HG03108 (cell line): ENCODE results near the gene PAGR1.

Source experiments
- ATAC-seq: cut with Tn5 transposase; IDR thresholded peaks from one replicate; pipeline ENCODE4 v1.9.1; 2021; ENCODE audit warnings: moderate library complexity; ENCODE audit not compliant: unreplicated experiment

PAGR1 gene

DNA sequence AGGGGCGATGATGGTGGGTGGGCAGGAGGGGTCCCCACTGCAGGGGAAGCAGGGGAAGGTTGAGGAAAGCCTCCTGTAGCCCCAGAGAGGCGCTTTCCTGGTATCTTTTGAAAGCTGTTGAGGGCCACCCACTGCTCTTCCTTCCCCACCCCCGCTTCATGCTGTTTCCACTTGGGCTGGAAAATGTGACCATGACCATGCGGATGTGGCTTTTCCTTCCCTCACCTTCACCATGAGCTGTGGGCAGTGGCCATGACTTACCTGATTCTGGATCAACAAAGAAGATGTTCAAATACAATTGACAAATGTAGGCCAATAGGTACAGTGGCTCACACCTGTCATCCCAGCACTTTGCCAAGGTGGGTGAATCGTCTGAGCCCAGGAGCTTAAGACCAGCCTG lies 18.1 kb downstream of the PAGR1 start:
- no peak for ATAC-seq

- no peak for ATAC-seq
These were observed 20.0 kb downstream of the PAGR1 start for GRCh38 chr16:29835926-29836325.

- no peak for ATAC-seq
These were observed 20.7 kb downstream of the PAGR1 start for GRCh38 chr16:29836623-29837022.

DNA sequence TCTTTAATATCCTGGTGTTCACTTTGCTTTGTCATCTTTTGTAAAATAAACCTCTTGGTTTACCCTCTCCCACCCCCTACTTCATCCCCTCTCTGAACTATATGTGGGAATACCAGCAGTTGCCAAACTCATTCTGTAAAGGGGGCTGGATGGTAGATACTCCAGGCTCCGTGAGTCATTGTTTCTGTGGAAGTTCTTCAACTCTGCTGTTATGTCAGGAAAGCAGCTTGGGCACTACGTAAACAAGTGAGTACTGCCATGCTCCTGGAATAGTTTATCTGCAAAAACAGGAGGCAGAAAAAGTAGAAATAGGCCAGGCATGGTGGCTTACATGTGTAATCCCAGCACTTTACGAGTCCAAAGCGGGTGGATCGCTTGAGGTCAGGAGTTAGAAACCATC lies 21.9 kb downstream of the PAGR1 start:
- no peak for ATAC-seq

DNA sequence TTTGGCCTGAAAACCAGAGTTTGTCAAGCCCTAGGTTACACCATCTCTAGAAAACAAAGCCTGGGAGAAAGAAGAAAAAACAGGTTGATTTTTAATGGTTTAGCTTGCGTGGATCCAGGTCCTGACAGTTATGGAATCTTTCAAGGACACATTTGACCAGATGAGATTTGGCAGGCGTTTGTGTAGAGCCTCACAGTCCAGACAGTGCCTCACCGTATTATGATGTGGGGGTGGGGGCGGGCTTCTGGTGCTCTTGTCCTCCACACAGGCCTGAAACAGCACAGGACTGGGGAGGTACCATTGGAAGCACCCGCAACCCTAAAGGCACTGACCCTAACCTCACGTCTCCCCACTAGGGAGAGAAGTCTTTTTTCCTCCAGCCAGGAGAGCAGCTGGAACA lies 23.9 kb downstream of the PAGR1 start:
- ATAC-seq: no peak

DNA sequence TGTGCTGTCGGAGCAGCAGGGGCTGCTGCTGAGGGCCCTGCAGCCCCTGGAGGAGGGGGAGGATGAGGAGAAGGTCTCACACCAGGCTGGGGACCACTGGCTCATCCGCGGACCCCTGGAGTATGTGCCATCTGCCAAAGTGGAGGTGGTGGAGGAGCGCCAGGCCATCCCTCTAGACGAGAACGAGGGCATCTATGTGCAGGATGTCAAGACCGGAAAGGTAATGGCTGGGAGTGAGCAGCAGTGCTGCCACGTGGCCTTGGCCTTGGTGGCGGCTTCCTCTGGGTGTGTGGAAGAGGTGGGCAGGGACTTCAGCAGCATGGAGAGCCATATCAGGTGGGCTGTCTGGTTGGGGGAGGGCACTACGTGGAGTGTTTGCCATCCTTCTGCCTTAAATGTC lies 24.3 kb downstream of the PAGR1 start:
- ATAC-seq: no peak

DNA sequence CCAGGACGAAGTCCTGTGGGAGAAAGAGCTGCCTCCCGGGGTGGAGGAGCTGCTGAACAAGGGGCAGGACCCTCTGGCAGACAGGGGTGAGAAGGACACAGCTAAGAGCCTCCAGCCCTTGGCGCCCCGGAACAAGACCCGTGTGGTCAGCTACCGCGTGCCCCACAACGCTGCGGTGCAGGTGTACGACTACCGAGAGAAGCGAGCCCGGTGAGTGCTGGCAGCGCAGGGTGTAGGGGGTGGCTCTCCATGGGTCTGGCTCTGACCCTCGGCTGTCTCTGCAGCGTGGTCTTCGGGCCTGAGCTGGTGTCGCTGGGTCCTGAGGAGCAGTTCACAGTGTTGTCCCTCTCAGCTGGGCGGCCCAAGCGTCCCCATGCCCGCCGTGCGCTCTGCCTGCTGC lies 25.7 kb downstream of the PAGR1 start:
- no peak for ATAC-seq

- ATAC-seq: no peak
These were observed 26.9 kb downstream of the PAGR1 start for GRCh38 chr16:29842732-29843346.

DNA sequence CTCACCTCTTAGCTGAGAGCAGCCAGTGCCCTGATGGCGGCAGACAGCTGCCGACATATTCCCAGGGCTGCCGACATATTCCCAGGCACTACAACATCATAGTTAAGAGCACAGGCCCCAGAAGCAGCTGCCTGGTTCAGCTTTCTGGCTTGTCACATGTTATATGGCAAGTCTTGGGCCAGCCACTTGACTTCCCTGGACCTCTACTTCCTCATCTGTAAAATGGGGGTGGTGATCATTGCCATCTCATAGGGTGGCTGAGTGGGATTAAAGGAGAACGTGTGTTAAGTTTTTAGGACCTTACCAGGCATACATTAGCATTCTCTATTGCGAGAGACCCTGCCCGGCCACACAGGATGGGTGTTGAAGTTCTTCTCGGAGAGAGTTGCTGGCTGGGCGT lies 28.0 kb downstream of the PAGR1 start:
- no peak for ATAC-seq

DNA sequence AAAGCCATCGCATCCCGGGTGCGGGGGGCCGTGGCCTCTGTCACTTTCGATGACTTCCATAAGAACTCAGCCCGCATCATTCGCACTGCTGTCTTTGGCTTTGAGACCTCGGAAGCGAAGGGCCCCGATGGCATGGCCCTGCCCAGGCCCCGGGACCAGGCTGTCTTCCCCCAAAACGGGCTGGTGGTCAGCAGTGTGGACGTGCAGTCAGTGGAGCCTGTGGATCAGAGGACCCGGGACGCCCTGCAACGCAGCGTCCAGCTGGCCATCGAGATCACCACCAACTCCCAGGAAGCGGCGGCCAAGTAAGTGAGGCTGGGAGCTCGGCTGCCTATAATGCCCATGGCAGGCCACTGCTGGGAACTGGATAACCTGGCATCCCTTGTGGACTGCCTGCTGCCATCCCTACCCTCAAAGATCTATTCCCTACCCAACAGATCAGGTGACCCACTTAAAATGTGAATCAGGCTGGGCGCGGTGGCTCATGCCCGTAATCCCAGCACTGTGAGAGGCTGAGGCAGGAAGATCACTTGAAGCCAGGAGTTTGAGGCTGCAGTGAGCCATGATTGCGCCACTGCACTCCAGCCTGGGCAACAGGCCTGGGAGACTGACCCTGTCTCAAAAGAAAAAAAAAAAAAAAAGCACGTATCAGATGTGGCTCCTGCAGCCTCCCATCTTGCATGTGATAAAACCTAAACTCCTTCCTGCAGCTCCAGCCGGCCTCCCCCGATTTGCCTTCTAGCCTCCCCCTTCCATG lies 28.8 kb downstream of the PAGR1 start:
- ATAC-seq: no peak

DNA sequence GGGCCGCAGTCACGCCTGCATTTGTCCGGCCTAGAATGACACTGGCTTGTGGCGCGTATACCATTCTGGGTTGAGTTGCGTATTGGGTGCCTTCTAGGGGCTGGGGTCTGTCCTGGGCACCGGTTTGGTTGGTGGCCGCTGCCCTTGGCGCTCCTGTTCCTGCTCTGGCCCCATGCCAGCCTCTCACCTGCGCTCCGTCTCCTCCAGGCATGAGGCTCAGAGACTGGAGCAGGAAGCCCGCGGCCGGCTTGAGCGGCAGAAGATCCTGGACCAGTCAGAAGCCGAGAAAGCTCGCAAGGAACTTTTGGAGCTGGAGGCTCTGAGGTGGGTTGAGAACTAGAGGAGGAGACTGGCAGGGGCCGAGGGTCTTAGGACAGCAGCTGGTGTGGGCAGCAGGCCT lies 29.7 kb downstream of the PAGR1 start:
- ATAC-seq: no peak

DNA sequence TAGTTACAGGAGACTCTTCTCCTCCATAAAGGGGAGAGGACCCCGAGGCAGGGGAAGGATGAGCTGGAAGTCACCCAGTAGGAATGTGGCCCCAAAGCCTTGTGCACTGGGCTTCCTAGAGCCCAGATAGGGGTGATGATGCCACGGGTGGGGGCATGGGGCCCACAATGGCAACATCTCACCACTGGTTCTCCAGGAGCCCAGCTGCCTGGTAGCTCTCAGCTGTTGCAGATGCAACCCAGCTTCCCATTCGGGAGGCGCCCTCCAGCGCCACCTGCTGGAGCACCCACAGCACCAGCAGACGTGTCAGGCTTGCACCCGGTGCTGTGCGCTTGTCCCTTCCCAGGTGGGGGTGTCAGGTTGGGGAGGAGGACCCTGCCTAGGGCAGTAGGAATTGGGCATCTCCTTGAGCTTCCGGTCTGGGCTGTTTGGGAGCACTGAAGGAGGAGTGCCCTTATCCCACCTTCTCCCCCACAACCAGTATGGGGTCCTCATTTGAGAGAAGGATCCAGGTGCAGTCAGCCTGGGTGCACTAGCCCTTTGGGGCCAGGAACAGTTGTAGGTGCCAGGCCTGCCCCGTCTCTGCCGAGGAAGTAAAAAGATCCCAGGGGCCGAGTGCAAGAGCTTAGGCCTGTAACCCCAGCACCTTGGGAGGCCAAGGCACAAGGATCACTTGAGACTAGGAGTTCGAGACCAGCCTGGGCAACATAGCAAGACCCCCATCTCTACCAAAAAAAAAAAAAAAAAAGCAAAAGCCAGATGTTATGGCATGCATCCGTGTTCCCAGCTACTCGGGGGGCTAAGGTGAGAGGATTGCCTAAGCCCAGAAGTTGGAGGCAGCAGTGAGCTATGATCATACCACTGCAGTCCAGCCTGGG lies 32.7 kb downstream of the PAGR1 start:
- no peak for ATAC-seq

DNA sequence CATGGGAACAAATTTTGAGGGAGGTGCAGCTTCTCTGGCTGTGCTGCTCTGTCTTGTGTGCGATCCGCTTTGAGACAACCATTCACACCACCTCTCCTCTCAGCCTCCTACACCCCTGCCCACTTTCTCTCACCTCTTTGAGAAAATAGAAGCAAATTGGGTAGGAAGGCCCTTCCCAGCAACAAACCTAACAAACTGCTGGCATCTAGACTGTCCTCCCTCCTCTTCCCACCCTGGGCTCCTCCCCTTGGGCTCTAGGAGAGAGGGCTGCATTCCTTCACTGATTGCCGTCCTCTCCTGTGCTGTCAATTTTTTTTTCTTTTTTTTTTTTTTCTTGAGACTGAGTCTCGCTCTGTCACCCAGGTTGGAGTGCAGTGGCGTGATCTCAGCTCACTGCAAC lies 33.6 kb downstream of the PAGR1 start:
- ATAC-seq: no peak

GRCh38 chr16:29850998-29851397 lies 35.0 kb downstream of the PAGR1 start:
- ATAC-seq: no peak

DNA sequence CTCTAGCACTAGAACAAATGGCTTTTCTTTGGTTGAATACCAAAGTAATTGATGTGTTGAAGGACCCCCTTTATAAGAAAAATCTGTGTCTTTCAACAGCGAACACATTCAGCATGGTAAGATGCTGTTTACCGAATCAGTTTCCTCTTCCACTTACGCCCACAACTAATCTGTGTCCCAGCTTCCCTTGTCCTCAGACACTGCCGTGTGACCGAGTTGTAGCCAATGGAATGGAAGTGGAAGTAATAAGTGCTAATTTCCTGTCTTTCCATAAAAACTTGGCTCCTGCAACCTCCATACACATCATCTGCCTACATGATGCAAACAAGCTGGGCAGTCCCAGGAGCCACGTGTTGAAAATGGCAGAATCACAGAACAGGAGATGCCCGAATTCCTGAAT lies 36.7 kb downstream of the PAGR1 start:
- no peak for ATAC-seq

DNA sequence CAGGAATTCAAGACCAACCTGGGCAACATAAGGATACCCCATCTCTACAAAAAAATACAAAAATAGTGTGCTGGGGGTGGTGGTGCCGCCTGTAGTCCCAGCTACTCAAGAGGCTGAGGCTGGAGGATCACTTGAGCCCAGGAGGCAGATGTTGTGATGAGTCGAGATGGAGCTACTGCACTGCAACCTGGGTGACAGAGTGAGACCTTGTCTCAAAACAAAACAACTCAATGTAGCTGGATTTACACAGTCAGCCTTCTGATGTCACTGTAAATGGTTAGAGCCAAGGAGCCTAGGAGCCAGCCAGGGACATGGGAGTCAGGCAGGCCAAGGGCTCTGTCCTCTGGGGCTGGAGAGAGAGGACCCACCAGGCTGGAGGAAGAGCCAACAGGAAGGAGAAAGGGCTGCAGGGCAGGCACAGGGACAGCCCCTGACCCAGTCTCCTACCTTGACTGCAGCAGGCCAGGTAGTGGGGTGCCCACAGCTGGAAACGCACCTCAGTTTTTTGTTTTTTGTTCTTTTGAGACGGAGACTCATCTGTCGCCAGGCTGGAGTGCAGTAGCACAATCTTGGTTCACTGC lies 38.7 kb downstream of the PAGR1 start:
- no peak for ATAC-seq

GRCh38 chr16:29857133-29857760 lies 41.3 kb downstream of the PAGR1 start:
- ATAC-seq: no peak

GRCh38 chr16:29858149-29858849 lies 42.3 kb downstream of the PAGR1 start:
- ATAC-seq: no peak

DNA sequence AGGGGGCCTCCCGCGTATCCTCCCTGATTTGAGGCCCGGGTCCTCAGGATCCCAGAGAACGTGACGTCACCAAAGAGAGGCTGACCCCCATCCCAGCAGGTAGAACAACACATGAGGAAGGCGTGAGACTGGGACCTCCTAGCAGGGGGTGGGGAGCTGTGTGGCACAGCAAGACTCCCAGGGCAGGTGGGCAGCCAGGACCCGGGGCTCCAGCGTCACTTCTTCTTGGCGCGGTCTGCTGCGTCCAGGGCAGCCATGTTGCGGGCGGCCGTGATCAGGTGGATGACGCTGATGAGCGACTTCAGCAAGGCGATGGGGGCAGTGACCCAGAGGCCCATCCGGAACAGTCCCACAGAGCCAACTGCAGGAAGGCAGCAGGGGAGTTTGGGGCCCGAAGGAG lies 43.0 kb downstream of the PAGR1 start:
- ATAC-seq: no peak

DNA sequence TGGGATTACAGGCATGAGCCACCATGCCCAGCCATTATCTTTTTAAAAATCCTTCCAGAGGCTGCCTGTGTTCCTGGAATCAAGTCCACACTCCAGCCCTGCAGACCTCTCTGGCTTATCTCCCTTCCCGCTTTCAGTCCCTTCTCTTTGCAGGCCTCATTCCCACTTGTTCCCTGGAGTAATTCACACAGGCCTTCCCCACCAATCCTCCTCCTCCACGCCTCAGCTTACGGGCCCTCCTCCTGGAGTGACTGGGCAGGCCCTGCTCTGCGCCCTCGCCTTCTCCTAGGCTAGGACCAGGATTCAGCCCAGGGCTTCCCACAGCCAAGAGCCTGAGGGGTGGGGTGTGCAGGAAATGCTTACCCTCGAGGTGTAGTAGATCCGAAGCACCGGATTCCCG lies 44.3 kb downstream of the PAGR1 start:
- ATAC-seq: no peak
